Liver (tissue), 9 donors: ENCODE data around the gene MRC1. TPM values are rescaled to one million over a fixed set of nuclear protein-coding genes. Genes with fewer than 3 reads are reported as not detected.

Experiments used
- DNase-seq: peaks from one replicate; pipeline ENCODE4 v3.0.0-alpha.2; 2017; ENCODE audit warnings: low spot score
- H3K27ac ChIP-seq, 2 donors: one replicate each; pipeline ENCODE4 v1.7.0; 2013; ENCODE audit warnings: inconsistent platforms in 2 of 2, low read length in 2 of 2, control low read depth in 1 of 2, low read depth in 1 of 2, mild to moderate bottlenecking in 1 of 2
- H3K27me3 ChIP-seq, 4 donors: one replicate each; pipeline versions ENCODE4 v1.6.1 to v1.7.0; 2013; ENCODE audit warnings: low read length in 3 of 4, inconsistent platforms in 1 of 4, mild to moderate bottlenecking in 1 of 4, moderate library complexity in 1 of 4; ENCODE audit not compliant: control insufficient read depth in 4 of 4, insufficient read depth in 4 of 4
- H3K36me3 ChIP-seq, 4 donors: one replicate each; pipeline versions ENCODE4 v1.6.1 to v1.7.0; 2013; ENCODE audit warnings: low read length in 3 of 4, mild to moderate bottlenecking in 3 of 4, low read depth in 1 of 4, moderate library complexity in 1 of 4; ENCODE audit not compliant: control insufficient read depth in 4 of 4, insufficient read depth in 3 of 4
- H3K4me1 ChIP-seq, 4 donors: one replicate each; pipeline versions ENCODE4 v1.6.1 to v1.7.0; 2013; ENCODE audit warnings: low read length in 3 of 4, mild to moderate bottlenecking in 3 of 4, moderate library complexity in 1 of 4; ENCODE audit not compliant: control insufficient read depth in 4 of 4, insufficient read depth in 4 of 4
- H3K4me3 ChIP-seq, 3 donors: one replicate each; pipeline versions ENCODE4 v1.6.1 to v1.7.0; 2013; ENCODE audit warnings: low read length in 3 of 3, control low read depth in 1 of 3, low read depth in 1 of 3, mild to moderate bottlenecking in 1 of 3
- H3K9ac ChIP-seq, 2 donors: one replicate each; pipeline ENCODE4 v1.7.0; 2013; ENCODE audit warnings: low read length in 2 of 2, mild to moderate bottlenecking in 2 of 2, moderate library complexity in 2 of 2, control low read depth in 1 of 2, low read depth in 1 of 2
- H3K9me3 ChIP-seq, 4 donors: one replicate each; pipeline versions ENCODE4 v1.6.1 to v1.7.0; 2013; ENCODE audit warnings: low read length in 3 of 4; ENCODE audit not compliant: control insufficient read depth in 4 of 4
- CTCF ChIP-seq: fragments of 150-350 bp; IDR thresholded peaks from 2 replicates; pipeline ENCODE4 v1.5.1; 2017; ENCODE audit warnings: improper control_type of control experiment, low read depth, low read length; ENCODE audit not compliant: missing input control
- EGR1 ChIP-seq, 2 donors: IDR thresholded peaks; 2 replicates each; pipeline ENCODE4 v1.6.1; 2016 to 2018; ENCODE audit warnings: antibody characterized with exemption in 2 of 2, low read depth in 2 of 2
- FOXA1 ChIP-seq: IDR thresholded peaks from 2 replicates; pipeline ENCODE4 v1.6.1; 2016; ENCODE audit warnings: antibody characterized with exemption
- FOXA2 ChIP-seq: IDR thresholded peaks from 2 replicates; pipeline ENCODE4 v1.6.1; 2016; ENCODE audit warnings: antibody characterized with exemption
- GABPA ChIP-seq, 2 donors: IDR thresholded peaks in 1 of 2; conservative IDR thresholded peaks in 1 of 2; 2 replicates each; pipeline ENCODE4 v1.6.1; 2016; ENCODE audit warnings: antibody characterized with exemption in 2 of 2, mild to moderate bottlenecking in 1 of 2, moderate library complexity in 1 of 2
- HNF4A ChIP-seq, 2 donors: conservative IDR thresholded peaks; 2 replicates each; pipeline ENCODE4 v1.6.1; 2016; ENCODE audit warnings: antibody characterized with exemption in 2 of 2, mild to moderate bottlenecking in 2 of 2
- HNF4G ChIP-seq: IDR thresholded peaks from 2 replicates; pipeline ENCODE4 v1.6.1; 2016; ENCODE audit warnings: antibody characterized with exemption
- JUND ChIP-seq, 2 donors: IDR thresholded peaks; 2 replicates each; pipeline ENCODE4 v1.6.1; 2016; ENCODE audit warnings: antibody characterized with exemption in 2 of 2
- NR2F2 ChIP-seq: IDR thresholded peaks from 2 replicates; pipeline ENCODE4 v1.6.1; 2016; ENCODE audit warnings: antibody characterized with exemption
- RAD21 ChIP-seq, 2 donors: IDR thresholded peaks; 2 replicates each; pipeline ENCODE4 v1.6.1; 2016; ENCODE audit warnings: antibody characterized with exemption in 2 of 2, mild to moderate bottlenecking in 2 of 2
- RXRA ChIP-seq, 2 donors: IDR thresholded peaks; 2 replicates each; pipeline ENCODE4 v1.6.1; 2017 to 2018; ENCODE audit warnings: antibody characterized with exemption in 2 of 2, mild to moderate bottlenecking in 1 of 2
- SP1 ChIP-seq: IDR thresholded peaks from 2 replicates; pipeline ENCODE4 v1.6.1; 2018; ENCODE audit warnings: antibody characterized with exemption, mild to moderate bottlenecking
- TAF1 ChIP-seq: conservative IDR thresholded peaks from 2 replicates; pipeline ENCODE4 v1.6.1; 2016; ENCODE audit warnings: antibody characterized with exemption, mild to moderate bottlenecking
- YY1 ChIP-seq: IDR thresholded peaks from 2 replicates; pipeline ENCODE4 v1.6.1; 2016; ENCODE audit warnings: antibody characterized with exemption, mild to moderate bottlenecking
- WGBS: extraction: QIAGEN DNeasy Blood & Tissue Kit; methylation state at CpG from one replicate; pipeline ENCODE4 v1.1.7; 2013; 5-methylcytosine and 5-hydroxymethylcytosine counted together
- polyA plus RNA-seq, 2 donors: library from polyadenylated mRNA; stranded (reverse) in 1 of 2; unstranded in 1 of 2; fragments of 200-250 nt in 1 of 2; fragments of >200 nt in 1 of 2; fragmentation: Nextera tagmentation in 1 of 2; extraction: Ambion mirVana in 1 of 2; gene quantifications; one replicate each; pipeline versions ENCODE4 v1.2.1 to v1.2.3, GENCODE V29; 2013 to 2015
- total RNA-seq, 2 donors: library from RNA; depleted of rRNA; stranded (reverse); fragments of >200 nt; gene quantifications; one replicate each; pipeline ENCODE4 v1.2.3, GENCODE V29; 2014
- TF ChIP-seq, protein P1 (sequence below): IDR thresholded peaks from 2 replicates; pipeline ENCODE4 v1.6.1; 2016; ENCODE audit warnings: antibody characterized with exemption
- TF ChIP-seq, protein P2 (sequence below): IDR thresholded peaks from 2 replicates; pipeline ENCODE4 v1.6.1; 2016; ENCODE audit warnings: antibody characterized with exemption
- TF ChIP-seq, protein P3 (sequence below): IDR thresholded peaks from 2 replicates; pipeline ENCODE4 v1.6.1; 2016; ENCODE audit warnings: antibody characterized with exemption
- TF ChIP-seq, protein P4 (sequence below): IDR thresholded peaks from 2 replicates; pipeline ENCODE4 v1.6.1; 2016; ENCODE audit warnings: antibody characterized with exemption, mild to moderate bottlenecking
- donor health status: healthy.
- donor health status: healthy.
- donor health status: healthy.
- donor health status: healthy.
- donor health status: healthy.

The MRC1 gene
- total and polyA plus RNA-seq, 4 donors, result 9.2 to 47.0 (median 34.1) TPM

GRCh38 chr10:17779784-17780183 lies 29.4 kb upstream of the MRC1 start (continued):
- no peak for TF ChIP-seq FOXA2

- 93% methylated on average over 4 of the region's 4 CpGs for WGBS
- H3K4me1 ChIP-seq, result no peaks in the 10 kb centered on the region
- no peak for TF ChIP-seq CTCF
- no peak for TF ChIP-seq NR2F2
- no peak for TF ChIP-seq GABPA (IDR thresholded peaks at IDR 0.05 in 1 of 2, conservative IDR thresholded peaks at IDR 0.05 in 1 of 2)
- TF ChIP-seq FOXA2, result no peak
- TF ChIP-seq HNF4A (conservative IDR thresholded peaks at IDR 0.05), result no peak
- TF ChIP-seq, protein P1, sequence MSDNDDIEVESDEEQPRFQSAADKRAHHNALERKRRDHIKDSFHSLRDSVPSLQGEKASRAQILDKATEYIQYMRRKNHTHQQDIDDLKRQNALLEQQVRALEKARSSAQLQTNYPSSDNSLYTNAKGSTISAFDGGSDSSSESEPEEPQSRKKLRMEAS, result no peak
- TF ChIP-seq, protein P2, sequence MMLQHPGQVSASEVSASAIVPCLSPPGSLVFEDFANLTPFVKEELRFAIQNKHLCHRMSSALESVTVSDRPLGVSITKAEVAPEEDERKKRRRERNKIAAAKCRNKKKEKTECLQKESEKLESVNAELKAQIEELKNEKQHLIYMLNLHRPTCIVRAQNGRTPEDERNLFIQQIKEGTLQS, result no peak
- TF ChIP-seq TAF1, result no peak
- no peak for TF ChIP-seq HNF4G
- no peak for TF ChIP-seq RXRA (IDR thresholded peaks at IDR 0.05)
- no peak for TF ChIP-seq JUND (IDR thresholded peaks at IDR 0.05)
- TF ChIP-seq FOXA1, result no peak
- TF ChIP-seq, protein P3, sequence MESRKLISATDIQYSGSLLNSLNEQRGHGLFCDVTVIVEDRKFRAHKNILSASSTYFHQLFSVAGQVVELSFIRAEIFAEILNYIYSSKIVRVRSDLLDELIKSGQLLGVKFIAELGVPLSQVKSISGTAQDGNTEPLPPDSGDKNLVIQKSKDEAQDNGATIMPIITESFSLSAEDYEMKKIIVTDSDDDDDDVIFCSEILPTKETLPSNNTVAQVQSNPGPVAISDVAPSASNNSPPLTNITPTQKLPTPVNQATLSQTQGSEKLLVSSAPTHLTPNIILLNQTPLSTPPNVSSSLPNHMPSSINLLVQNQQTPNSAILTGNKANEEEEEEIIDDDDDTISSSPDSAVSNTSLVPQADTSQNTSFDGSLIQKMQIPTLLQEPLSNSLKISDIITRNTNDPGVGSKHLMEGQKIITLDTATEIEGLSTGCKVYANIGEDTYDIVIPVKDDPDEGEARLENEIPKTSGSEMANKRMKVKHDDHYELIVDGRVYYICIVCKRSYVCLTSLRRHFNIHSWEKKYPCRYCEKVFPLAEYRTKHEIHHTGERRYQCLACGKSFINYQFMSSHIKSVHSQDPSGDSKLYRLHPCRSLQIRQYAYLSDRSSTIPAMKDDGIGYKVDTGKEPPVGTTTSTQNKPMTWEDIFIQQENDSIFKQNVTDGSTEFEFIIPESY, result no peak
- TF ChIP-seq SP1, result no peak
- TF ChIP-seq, protein P4, sequence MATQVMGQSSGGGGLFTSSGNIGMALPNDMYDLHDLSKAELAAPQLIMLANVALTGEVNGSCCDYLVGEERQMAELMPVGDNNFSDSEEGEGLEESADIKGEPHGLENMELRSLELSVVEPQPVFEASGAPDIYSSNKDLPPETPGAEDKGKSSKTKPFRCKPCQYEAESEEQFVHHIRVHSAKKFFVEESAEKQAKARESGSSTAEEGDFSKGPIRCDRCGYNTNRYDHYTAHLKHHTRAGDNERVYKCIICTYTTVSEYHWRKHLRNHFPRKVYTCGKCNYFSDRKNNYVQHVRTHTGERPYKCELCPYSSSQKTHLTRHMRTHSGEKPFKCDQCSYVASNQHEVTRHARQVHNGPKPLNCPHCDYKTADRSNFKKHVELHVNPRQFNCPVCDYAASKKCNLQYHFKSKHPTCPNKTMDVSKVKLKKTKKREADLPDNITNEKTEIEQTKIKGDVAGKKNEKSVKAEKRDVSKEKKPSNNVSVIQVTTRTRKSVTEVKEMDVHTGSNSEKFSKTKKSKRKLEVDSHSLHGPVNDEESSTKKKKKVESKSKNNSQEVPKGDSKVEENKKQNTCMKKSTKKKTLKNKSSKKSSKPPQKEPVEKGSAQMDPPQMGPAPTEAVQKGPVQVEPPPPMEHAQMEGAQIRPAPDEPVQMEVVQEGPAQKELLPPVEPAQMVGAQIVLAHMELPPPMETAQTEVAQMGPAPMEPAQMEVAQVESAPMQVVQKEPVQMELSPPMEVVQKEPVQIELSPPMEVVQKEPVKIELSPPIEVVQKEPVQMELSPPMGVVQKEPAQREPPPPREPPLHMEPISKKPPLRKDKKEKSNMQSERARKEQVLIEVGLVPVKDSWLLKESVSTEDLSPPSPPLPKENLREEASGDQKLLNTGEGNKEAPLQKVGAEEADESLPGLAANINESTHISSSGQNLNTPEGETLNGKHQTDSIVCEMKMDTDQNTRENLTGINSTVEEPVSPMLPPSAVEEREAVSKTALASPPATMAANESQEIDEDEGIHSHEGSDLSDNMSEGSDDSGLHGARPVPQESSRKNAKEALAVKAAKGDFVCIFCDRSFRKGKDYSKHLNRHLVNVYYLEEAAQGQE, result no peak
- TF ChIP-seq EGR1 (IDR thresholded peaks at IDR 0.05; ENCODE audit: low read depth in 2 of 2), result no peak
- TF ChIP-seq YY1, result no peak
- TF ChIP-seq RAD21 (IDR thresholded peaks at IDR 0.05), result no peak
- no peaks in the 10 kb centered on the region for H3K36me3 ChIP-seq
- H3K9ac ChIP-seq, result no peak overlapping the region
- DNase-seq, result no peak
- H3K27me3 ChIP-seq, result no peaks in the 10 kb centered on the region
- H3K9me3 ChIP-seq, result no peaks in the 10 kb centered on the region
- H3K4me3 ChIP-seq, result no peak overlapping the region
- no peak overlapping the region for H3K27ac ChIP-seq
Observed at GRCh38 chr10:17780727-17781126, 28.4 kb upstream of the MRC1 start.
